Lower leg skin (tissue), 4 donors: ENCODE results near the gene FOXF1. TPM values are rescaled to one million over a fixed set of nuclear protein-coding genes. Genes with fewer than 3 reads are reported as not detected.

Source experiments
- DNase-seq, 2 donors: peaks; one replicate each; pipeline ENCODE4 v3.0.0-alpha.2; 2019; ENCODE audit warnings: low spot score in 2 of 2
- H3K4me3 ChIP-seq: fragments of 200-600 bp; sonication (generic); 2 replicates; pipeline ENCODE4 v1.5.1; 2017; ENCODE audit warnings: mild to moderate bottlenecking, low read depth; ENCODE audit not compliant: poor library complexity, severe bottlenecking
- CTCF ChIP-seq, 3 donors: fragments of 450-650 bp; IDR thresholded peaks; one replicate each; pipeline ENCODE4 v1.5.1; 2016; ENCODE audit warnings: antibody characterized with exemption in 3 of 3, mild to moderate bottlenecking in 3 of 3, moderate library complexity in 2 of 3
- POLR2A ChIP-seq, 2 donors: fragments of 450-650 bp; IDR thresholded peaks; one replicate each; pipeline ENCODE4 v1.6.1; 2016 to 2017; ENCODE audit warnings: antibody characterized with exemption in 2 of 2, mild to moderate bottlenecking in 1 of 2, moderate library complexity in 1 of 2
- WGBS, 2 donors: methylation state at CpG; one replicate each; pipeline ENCODE4 v1.1.5; 2018; 5-methylcytosine and 5-hydroxymethylcytosine counted together
- intact Hi-C: fragments of 100-400 bp; cut with DNase I; formaldehyde crosslinking; loops from one replicate; pipeline ENCODE4 v1.15.0; 2023; ENCODE audit warnings: low total_unique reads
- total RNA-seq, 4 donors: library from RNA; depleted of rRNA; stranded (reverse); fragments of >200 nt; gene quantifications; one replicate each; pipeline ENCODE4 v1.1.0, GENCODE V29; 2016

The FOXF1 gene
- total RNA-seq, 4 donors from 2014 or later, result 0.10 to 0.45 TPM; not detected in 2

DNA sequence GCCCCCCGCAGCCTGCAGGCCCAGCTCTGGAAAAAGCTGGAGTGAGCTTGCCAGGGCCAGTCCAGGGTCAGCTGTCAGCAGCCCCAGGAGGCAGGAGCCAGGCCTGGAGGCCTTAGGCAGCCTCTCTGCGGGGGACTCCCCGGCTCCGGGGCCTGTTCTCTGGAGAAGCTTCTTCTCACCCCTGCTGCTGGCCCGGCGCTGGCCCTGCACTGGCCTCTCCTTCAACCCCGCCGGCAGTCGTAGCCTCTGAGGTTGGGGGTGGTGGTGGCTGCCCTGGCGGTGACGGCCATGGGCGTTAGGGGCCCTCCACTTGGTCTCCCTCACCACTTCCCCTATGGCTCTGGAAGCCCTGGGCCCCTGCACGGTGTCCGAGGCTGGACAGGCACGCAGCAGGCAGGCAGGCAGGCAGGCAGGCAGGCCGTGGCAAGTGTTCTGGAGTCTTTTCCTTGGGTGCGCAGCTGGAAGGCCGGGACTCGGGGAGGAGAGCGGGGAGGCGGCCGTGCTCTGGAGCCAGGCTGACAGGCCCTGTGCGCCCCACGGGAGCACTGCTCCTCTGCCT, 2.1 kb downstream of the FOXF1 start:
- intact Hi-C loops, result no loop called here
- no peak for DNase-seq
- no peak for TF ChIP-seq CTCF (IDR thresholded peaks at IDR 0.05)
- TF ChIP-seq POLR2A (IDR thresholded peaks at IDR 0.05), result no peak
- 40 to 53% methylated on average over 17 to 20 of the region's 24 CpGs for WGBS, 2 donors
- no peak overlapping the region for H3K4me3 ChIP-seq

GRCh38 chr16:86512860-86513470, 2.6 kb downstream of the FOXF1 start:
- no peak for DNase-seq
- WGBS, 2 donors, result 36 to 37% methylated on average over 28 to 29 of the region's 29 CpGs
- no peak for TF ChIP-seq POLR2A (IDR thresholded peaks at IDR 0.05)
- no peak for TF ChIP-seq CTCF (IDR thresholded peaks at IDR 0.05)
- no peak overlapping the region for H3K4me3 ChIP-seq
- intact Hi-C loops, result no loop called here

- intact Hi-C loops, result no loop called here
- no peak overlapping the region for H3K4me3 ChIP-seq
- no peak for DNase-seq
- 38 to 45% methylated on average over 35 of the region's 35 CpGs for WGBS, 2 donors
- TF ChIP-seq CTCF (IDR thresholded peaks at IDR 0.05) (no peak), POLR2A (IDR thresholded peaks at IDR 0.05) (no peak)
These were observed 3.3 kb downstream of the FOXF1 start for GRCh38 chr16:86513471-86514277.

GRCh38 chr16:86514481-86515376, 4.4 kb downstream of the FOXF1 start:
- intact Hi-C loops, result loop anchor here (5.0 kb wide), 2 partner anchors 172 to 442 kb away; no protein-coding TSS in a partner anchor
- TF ChIP-seq POLR2A (IDR thresholded peaks at IDR 0.05) (no peak), CTCF (IDR thresholded peaks at IDR 0.05) (no peak)
- no peak overlapping the region for H3K4me3 ChIP-seq
- DNase-seq, result no peak
- WGBS, 2 donors, result 32 to 34% methylated on average over 18 of the region's 18 CpGs

DNA sequence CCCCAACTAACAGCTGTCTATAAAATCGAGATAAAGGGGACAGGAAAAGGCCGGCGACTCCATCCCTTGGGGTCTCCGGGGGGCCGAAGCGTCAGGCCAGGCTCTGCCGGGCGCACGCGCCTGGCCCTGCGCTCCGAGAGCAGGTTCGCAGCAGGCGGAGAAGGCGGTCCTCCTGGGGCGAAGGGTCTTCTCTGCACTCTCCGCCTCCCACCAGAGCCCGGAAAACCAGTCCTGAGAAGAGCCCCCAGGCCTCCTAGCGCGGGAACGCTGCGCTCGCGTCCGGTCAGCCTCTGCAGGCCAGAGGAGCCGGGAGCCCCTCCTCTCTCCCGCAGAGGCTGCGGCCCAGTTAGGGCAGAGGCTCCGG, 5.1 kb downstream of the FOXF1 start:
- intact Hi-C loops, result loop anchor here (5.0 kb wide), 2 partner anchors 173 to 443 kb away; no protein-coding TSS in a partner anchor
- no peak overlapping the region for H3K4me3 ChIP-seq
- TF ChIP-seq CTCF (IDR thresholded peaks at IDR 0.05) (no peak), POLR2A (IDR thresholded peaks at IDR 0.05) (no peak)
- 18 to 24% methylated on average over 27 of the region's 29 CpGs for WGBS, 2 donors
- DNase-seq, result no peak
